IPS DF 6.9 (cell line): ENCODE data around the gene CPLANE1.
"Not testable (repeated sequence)": the region's sequence is repeated elsewhere in the genome, so short reads cannot be mapped to it uniquely, and the experiment has no call there.

Source experiments
- DNase-seq: peaks from one replicate; pipeline ENCODE4 v3.0.0-alpha.2; 2013; ENCODE audit warnings: low read depth, low spot score
- H3K27ac ChIP-seq: one replicate; pipeline ENCODE4 v1.5.1; 2013; ENCODE audit warnings: low read length, control low read depth
- H3K27me3 ChIP-seq: 2 replicates; pipeline ENCODE4 v1.6.1; 2013; ENCODE audit warnings: mild to moderate bottlenecking, low read length; ENCODE audit not compliant: control insufficient read depth, insufficient read depth
- H3K36me3 ChIP-seq: 2 replicates; pipeline ENCODE4 v1.6.1; 2013; ENCODE audit warnings: low read length; ENCODE audit not compliant: control insufficient read depth, insufficient read depth
- H3K4me1 ChIP-seq: 2 replicates; pipeline ENCODE4 v1.6.1; 2013; ENCODE audit warnings: low read length; ENCODE audit not compliant: control insufficient read depth, insufficient read depth
- H3K4me3 ChIP-seq: 2 replicates; pipeline ENCODE4 v1.5.1; 2013; ENCODE audit warnings: mild to moderate bottlenecking, low read length
- H3K9me3 ChIP-seq: 2 replicates; pipeline ENCODE4 v1.6.1; 2013; ENCODE audit warnings: low read length, inconsistent platforms; ENCODE audit not compliant: control insufficient read depth, insufficient read depth
- WGBS: extraction: QIAGEN DNeasy Blood & Tissue Kit; methylation state at CpG from one replicate; pipeline ENCODE4 v1.1.7; 2013; ENCODE audit warnings: mixed read lengths, missing lambda C conversion rate; ENCODE audit not compliant: insufficient read length, insufficient coverage; 5-methylcytosine and 5-hydroxymethylcytosine counted together

The CPLANE1 gene

GRCh38 chr5:37248421-37248969 lies 681 bp downstream of the CPLANE1 start:
- Histone ChIP-seq H3K9me3 (no peaks in the 10 kb centered on the region), H3K27ac (no peak overlapping the region), H3K4me1 (peaks cover 1% of the 10 kb centered on the region; the same call in 1 of the 2 replicates), H3K4me3 (peak overlapping the region; percentile 57; the same call in 1 of the 2 replicates), H3K27me3 (no peaks in the 10 kb centered on the region), H3K36me3 (no peaks in the 10 kb centered on the region)
- no CpG with 5 or more reads among the region's 19 CpGs for WGBS
- DNase-seq = no peak

GRCh38 chr5:37247496-37247895 lies 1.7 kb downstream of the CPLANE1 start:
- Histone ChIP-seq H3K4me1 (peaks cover 1% of the 10 kb centered on the region; the same call in 1 of the 2 replicates), H3K4me3 (no peak overlapping the region), H3K27me3 (no peaks in the 10 kb centered on the region), H3K27ac (no peak overlapping the region), H3K9me3 (no peaks in the 10 kb centered on the region), H3K36me3 (no peaks in the 10 kb centered on the region)
- no CpG with 5 or more reads among the region's 4 CpGs for WGBS
- no peak for DNase-seq

GRCh38 chr5:37247036-37247435 lies 2.1 kb downstream of the CPLANE1 start:
- H3K27ac ChIP-seq = no peak overlapping the region
- no peaks in the 10 kb centered on the region for H3K27me3 ChIP-seq
- no CpG with 5 or more reads among the region's 1 CpG for WGBS
- no peak overlapping the region for H3K4me3 ChIP-seq
- no peaks in the 10 kb centered on the region for H3K9me3 ChIP-seq
- H3K36me3 ChIP-seq = no peaks in the 10 kb centered on the region
- peaks cover 1% of the 10 kb centered on the region; the same call in 1 of the 2 replicates for H3K4me1 ChIP-seq
- no peak for DNase-seq

GRCh38 chr5:37234288-37234687 lies 14.9 kb downstream of the CPLANE1 start:
- WGBS = no CpG with 5 or more reads among the region's 2 CpGs
- Histone ChIP-seq H3K36me3 (no peaks in the 10 kb centered on the region), H3K27me3 (no peaks in the 10 kb centered on the region), H3K27ac (no peak overlapping the region), H3K9me3 (no peaks in the 10 kb centered on the region), H3K4me1 (no peaks in the 10 kb centered on the region), H3K4me3 (no peak overlapping the region)
- no peak for DNase-seq

GRCh38 chr5:37226377-37226776 lies 22.8 kb downstream of the CPLANE1 start:
- Histone ChIP-seq H3K27ac (no peak overlapping the region), H3K27me3 (no peaks in the 10 kb centered on the region), H3K36me3 (no peaks in the 10 kb centered on the region), H3K4me1 (no peaks in the 10 kb centered on the region), H3K9me3 (no peaks in the 10 kb centered on the region), H3K4me3 (no peak overlapping the region)
- no peak for DNase-seq

- Histone ChIP-seq H3K4me3 (no peak overlapping the region), H3K36me3 (no peaks in the 10 kb centered on the region), H3K9me3 (no peaks in the 10 kb centered on the region), H3K27ac (no peak overlapping the region), H3K4me1 (no peaks in the 10 kb centered on the region), H3K27me3 (no peaks in the 10 kb centered on the region)
- DNase-seq = no peak
Measured at GRCh38 chr5:37222181-37222580, 27.0 kb downstream of the CPLANE1 start.

GRCh38 chr5:37220426-37220825 lies 28.8 kb downstream of the CPLANE1 start:
- not testable (repeated sequence) for H3K4me1 ChIP-seq, DNase-seq, H3K9me3 ChIP-seq, H3K4me3 ChIP-seq, H3K27ac ChIP-seq, H3K36me3 ChIP-seq, H3K27me3 ChIP-seq
- WGBS = no CpG with 5 or more reads among the region's 6 CpGs

GRCh38 chr5:37219384-37219783 lies 29.8 kb downstream of the CPLANE1 start:
- not testable (repeated sequence) for H3K4me1 ChIP-seq, H3K9me3 ChIP-seq, H3K36me3 ChIP-seq, H3K27me3 ChIP-seq, H3K4me3 ChIP-seq, DNase-seq, H3K27ac ChIP-seq
- WGBS = no CpG with 5 or more reads among the region's 5 CpGs

- H3K9me3 ChIP-seq = no peaks in the 10 kb centered on the region
- no peak for DNase-seq
- no CpG with 5 or more reads among the region's 1 CpG for WGBS
Measured at GRCh38 chr5:37217976-37218375, 31.2 kb downstream of the CPLANE1 start.

GRCh38 chr5:37214550-37214949 lies 34.6 kb downstream of the CPLANE1 start:
- no peak overlapping the region for H3K4me3 ChIP-seq
- no peaks in the 10 kb centered on the region for H3K4me1 ChIP-seq
- H3K27ac ChIP-seq = no peak overlapping the region
- H3K36me3 ChIP-seq = no peaks in the 10 kb centered on the region
- H3K27me3 ChIP-seq = no peaks in the 10 kb centered on the region
- DNase-seq = no peak
- no CpG with 5 or more reads among the region's 1 CpG for WGBS
- H3K9me3 ChIP-seq = no peaks in the 10 kb centered on the region

More at GRCh38 chr5:37217976-37218375, 31.2 kb downstream of the CPLANE1 start:
- Histone ChIP-seq H3K36me3 (no peaks in the 10 kb centered on the region), H3K27ac (no peak overlapping the region), H3K4me1 (no peaks in the 10 kb centered on the region), H3K27me3 (no peaks in the 10 kb centered on the region), H3K4me3 (no peak overlapping the region)

GRCh38 chr5:37212096-37212495 lies 37.1 kb downstream of the CPLANE1 start:
- H3K36me3 ChIP-seq = no peaks in the 10 kb centered on the region

More at GRCh38 chr5:37212096-37212495, 37.1 kb downstream of the CPLANE1 start:
- Histone ChIP-seq H3K4me1 (no peaks in the 10 kb centered on the region), H3K27me3 (no peaks in the 10 kb centered on the region), H3K27ac (no peak overlapping the region), H3K4me3 (no peak overlapping the region), H3K9me3 (no peaks in the 10 kb centered on the region)
- WGBS = no CpG with 5 or more reads among the region's 3 CpGs
- DNase-seq = no peak
